ENCODE data around the gene TRIM31. TPM values are rescaled to one million over a fixed set of nuclear protein-coding genes. Genes with fewer than 3 reads are reported as not detected.

TRIM31 gene
- total RNA-seq, 1 donor from 2014 or later, result not detected

- Mint-ChIP-seq H3K9me3 (ENCODE audit: unreplicated experiment) (peaks cover 5% of the 10 kb centered on the region), H3K27ac (ENCODE audit: unreplicated experiment) (no peak overlapping the region)
- H3K27me3 ChIP-seq (ENCODE audit: insufficient read depth, low read length), result peaks cover 4% of the 10 kb centered on the region
Measured at GRCh38 chr6:30154709-30155519, 42.0 kb upstream of the TRIM31 start.

GRCh38 chr6:30154061-30154460 lies 41.2 kb upstream of the TRIM31 start:
- H3K27me3 Mint-ChIP-seq (ENCODE audit: low read depth, unreplicated experiment), result peaks cover 30% of the 10 kb centered on the region

More at GRCh38 chr6:30154709-30155519, 42.0 kb upstream of the TRIM31 start:
- H3K4me1 Mint-ChIP-seq (ENCODE audit: low read depth, unreplicated experiment), result peaks cover 26% of the 10 kb centered on the region
- no peak overlapping the region for H2AFZ ChIP-seq (ENCODE audit: low read depth, low read length)
- no peaks in the 10 kb centered on the region for H3K9me3 ChIP-seq (ENCODE audit: insufficient read depth, low read depth, low read length)
- H3K36me3 Mint-ChIP-seq (ENCODE audit: low read depth, unreplicated experiment), result no peaks in the 10 kb centered on the region
- peaks cover 36% of the 10 kb centered on the region for H3K27me3 Mint-ChIP-seq (ENCODE audit: low read depth, unreplicated experiment)
- H3K4me1 ChIP-seq (ENCODE audit: insufficient read depth, low read length), result peaks cover 18% of the 10 kb centered on the region
- peak; percentile 69 for DNase-seq (ENCODE audit: low read depth)
- H3K4me3 ChIP-seq (ENCODE audit: insufficient read depth, low read depth, low read length), result no peak overlapping the region
- H4K20me1 ChIP-seq (ENCODE audit: insufficient read depth, low read length), result no peaks in the 10 kb centered on the region
- H3K27ac ChIP-seq (ENCODE audit: low read depth, low read length), result no peak overlapping the region
- H3K9ac ChIP-seq (ENCODE audit: low read length), result no peak overlapping the region
- H3K4me3 Mint-ChIP-seq (ENCODE audit: unreplicated experiment), result no peak overlapping the region
- no peak for TF ChIP-seq CTCF (IDR thresholded peaks at IDR 0.05; ENCODE audit: insufficient read depth, low read depth, low read length)
- no peak for TF ChIP-seq EZH2 (IDR thresholded peaks at IDR 0.05; ENCODE audit: insufficient read depth, low read length)
- peak overlapping the region; percentile 62 for H3K4me2 ChIP-seq (ENCODE audit: low read length)
- peak; percentile 34 for FAIRE-seq
- no peaks in the 10 kb centered on the region for H3K79me2 ChIP-seq (ENCODE audit: insufficient read depth, low read length)
- no peaks in the 10 kb centered on the region for H3K36me3 ChIP-seq (ENCODE audit: insufficient read depth, low read length)

More at GRCh38 chr6:30154061-30154460, 41.2 kb upstream of the TRIM31 start:
- Histone ChIP-seq H3K4me3 (ENCODE audit: insufficient read depth, low read depth, low read length) (no peak overlapping the region), H3K27ac (ENCODE audit: low read depth, low read length) (no peak overlapping the region), H3K27me3 (ENCODE audit: insufficient read depth, low read length) (peaks cover 4% of the 10 kb centered on the region), H2AFZ (ENCODE audit: low read depth, low read length) (no peak overlapping the region), H4K20me1 (ENCODE audit: insufficient read depth, low read length) (no peaks in the 10 kb centered on the region), H3K4me2 (ENCODE audit: low read length) (no peak overlapping the region), H3K36me3 (ENCODE audit: insufficient read depth, low read length) (no peaks in the 10 kb centered on the region), H3K9ac (ENCODE audit: low read length) (no peak overlapping the region), H3K4me1 (ENCODE audit: insufficient read depth, low read length) (peaks cover 18% of the 10 kb centered on the region), H3K9me3 (ENCODE audit: insufficient read depth, low read depth, low read length) (no peaks in the 10 kb centered on the region), H3K79me2 (ENCODE audit: insufficient read depth, low read length) (no peaks in the 10 kb centered on the region)
- DNase-seq (ENCODE audit: low read depth) (no peak), FAIRE-seq (no peak)
- Mint-ChIP-seq H3K4me3 (ENCODE audit: unreplicated experiment) (no peak overlapping the region), H3K36me3 (ENCODE audit: low read depth, unreplicated experiment) (no peaks in the 10 kb centered on the region), H3K27ac (ENCODE audit: unreplicated experiment) (no peak overlapping the region), H3K4me1 (ENCODE audit: low read depth, unreplicated experiment) (peaks cover 28% of the 10 kb centered on the region), H3K9me3 (ENCODE audit: unreplicated experiment) (peaks cover 2% of the 10 kb centered on the region)
- TF ChIP-seq EZH2 (IDR thresholded peaks at IDR 0.05; ENCODE audit: insufficient read depth, low read length) (no peak), CTCF (IDR thresholded peaks at IDR 0.05; ENCODE audit: insufficient read depth, low read depth, low read length) (no peak)

Data from astrocyte (in vitro differentiated cells and primary cell).